HG03432 (cell line): ENCODE results near the gene GLIS1.
"Not testable (repeated sequence)": the region's sequence is repeated elsewhere in the genome, so short reads cannot be mapped to it uniquely, and the experiment has no call there.

ENCODE experiments used
- ATAC-seq: cut with Tn5 transposase; IDR thresholded peaks from one replicate; pipeline ENCODE4 v1.9.1; 2021; ENCODE audit warnings: mild to moderate bottlenecking, moderate library complexity; ENCODE audit not compliant: unreplicated experiment

GLIS1 gene

DNA sequence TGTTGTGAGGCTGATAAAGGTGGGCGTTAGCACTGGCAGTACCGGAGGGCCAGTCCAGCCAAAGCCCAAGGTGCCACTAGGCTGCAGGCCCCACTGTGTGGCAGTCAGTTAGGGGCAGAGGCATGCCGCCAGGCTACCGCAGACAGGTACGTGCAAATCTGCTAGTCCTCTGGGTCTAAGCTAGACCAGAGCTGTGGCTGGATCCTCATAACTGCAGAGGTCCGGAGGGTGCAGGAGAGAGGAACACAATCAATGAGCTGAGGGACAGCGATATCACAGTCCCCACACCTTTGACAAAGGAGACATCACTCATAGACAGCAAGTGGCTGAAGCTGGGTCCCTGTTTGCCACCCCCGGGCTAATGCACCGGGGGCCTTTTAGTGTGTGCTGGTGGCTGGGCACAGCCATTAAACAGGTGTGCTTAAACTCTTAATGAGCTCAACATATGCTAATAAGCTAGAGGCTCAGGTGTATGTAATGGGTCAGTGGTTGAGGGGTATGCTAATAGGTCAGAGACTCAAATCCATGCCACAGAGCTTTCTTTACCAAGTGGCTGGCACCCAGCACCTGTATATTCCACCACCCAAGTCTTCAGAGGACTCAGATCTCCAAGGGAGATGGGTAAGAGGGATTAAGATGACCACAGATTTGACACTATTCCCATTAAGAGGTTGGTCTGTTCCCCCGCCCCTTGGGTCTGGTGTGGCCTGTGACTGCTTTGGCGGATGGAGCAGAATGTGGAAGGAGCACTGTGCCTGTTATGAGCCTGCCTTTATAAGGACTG, 82.0 kb downstream of the GLIS1 start:
- ATAC-seq: no peak

- ATAC-seq: no peak
These were observed 82.8 kb downstream of the GLIS1 start for GRCh38 chr1:53655931-53656746.

DNA sequence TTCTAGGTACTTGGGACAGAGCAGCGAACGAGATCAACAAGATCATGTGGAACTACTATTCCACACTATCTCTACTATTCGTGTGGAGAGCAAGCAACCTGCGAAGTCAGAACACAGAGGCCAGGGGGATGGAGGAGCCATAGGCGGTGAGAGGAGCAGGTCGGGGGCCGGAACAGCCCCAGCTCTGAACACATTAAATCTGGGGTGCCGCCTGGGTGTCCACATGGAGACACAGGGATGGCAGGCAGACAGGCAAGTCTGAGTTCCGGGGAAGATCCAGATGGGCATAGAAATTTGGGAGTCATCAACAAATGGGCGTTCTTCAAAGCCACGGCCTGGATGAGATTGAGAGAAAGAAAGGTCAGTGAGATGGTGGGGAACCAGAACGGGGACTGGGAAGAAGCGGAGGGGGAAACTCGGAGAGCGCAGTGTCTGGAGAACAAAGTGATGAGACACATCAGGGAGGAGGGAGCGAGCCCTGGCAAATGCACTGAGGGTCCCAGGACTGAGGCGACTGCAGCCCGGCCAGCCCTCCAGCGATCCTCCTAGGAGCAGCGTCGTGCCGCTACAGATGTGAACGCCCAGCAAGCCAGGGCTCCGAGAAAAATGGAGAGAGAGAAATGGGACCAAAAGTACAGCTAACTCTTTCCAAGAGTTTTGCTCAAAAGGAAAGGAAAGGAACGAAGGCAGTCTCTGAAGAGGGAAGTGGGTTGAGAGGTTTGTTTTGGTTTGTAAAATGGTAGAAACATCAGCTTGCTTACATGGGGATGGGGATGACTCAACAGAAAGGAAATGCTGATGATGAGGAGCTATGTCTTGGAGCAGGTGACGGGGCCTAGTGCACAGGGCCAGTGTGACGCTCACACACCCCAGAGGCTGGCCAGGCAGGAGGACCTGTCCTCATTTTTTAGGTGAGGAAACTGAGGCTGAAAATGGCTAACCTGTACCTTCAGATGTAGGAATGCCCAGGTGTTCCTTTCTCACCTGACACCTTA, 84.5 kb downstream of the GLIS1 start:
- ATAC-seq: no peak

DNA sequence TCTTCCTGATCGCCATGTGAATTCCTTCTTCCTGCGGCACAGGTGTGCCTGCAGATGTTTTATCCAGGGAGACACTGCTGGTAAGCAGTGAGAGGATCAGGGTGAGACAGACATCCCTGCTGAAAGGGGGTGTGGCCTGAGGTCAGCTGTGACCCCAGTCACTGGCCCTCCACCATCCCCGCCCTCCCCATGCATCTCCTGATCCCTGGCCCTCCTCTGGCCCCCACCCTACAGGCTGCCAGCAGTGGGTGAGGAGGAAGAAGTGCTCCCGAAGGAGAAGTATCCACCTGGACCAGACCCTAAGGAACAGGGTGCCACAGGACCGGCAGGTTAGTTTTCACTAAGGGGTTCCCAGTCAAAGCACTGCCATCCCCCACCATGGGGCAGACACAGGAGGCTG, 85.3 kb downstream of the GLIS1 start:
- no peak for ATAC-seq

DNA sequence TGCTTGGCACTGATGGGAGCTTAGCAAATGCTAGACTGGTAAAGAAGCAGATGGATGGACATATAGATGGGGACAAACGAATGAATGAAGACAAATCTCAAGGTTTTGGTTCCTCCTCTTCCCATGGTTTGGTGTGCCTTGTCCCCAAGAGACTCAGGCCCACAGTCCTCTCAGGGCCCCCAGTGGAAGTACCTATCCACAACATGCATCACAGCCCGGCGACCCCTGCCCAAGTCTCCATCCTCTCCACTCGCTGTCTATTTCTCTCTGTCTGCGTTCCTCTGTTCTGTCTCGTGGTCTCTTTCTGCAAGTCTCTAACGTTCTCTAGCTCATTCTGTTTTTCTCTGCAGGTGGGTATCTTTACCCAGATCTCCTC, 85.8 kb downstream of the GLIS1 start:
- no peak for ATAC-seq

GRCh38 chr1:53652441-53653199, 86.3 kb downstream of the GLIS1 start:
- no peak for ATAC-seq

- no peak for ATAC-seq
These were observed 87.6 kb downstream of the GLIS1 start for GRCh38 chr1:53651356-53651755.

GRCh38 chr1:53648516-53648915, 90.4 kb downstream of the GLIS1 start:
- ATAC-seq: no peak

DNA sequence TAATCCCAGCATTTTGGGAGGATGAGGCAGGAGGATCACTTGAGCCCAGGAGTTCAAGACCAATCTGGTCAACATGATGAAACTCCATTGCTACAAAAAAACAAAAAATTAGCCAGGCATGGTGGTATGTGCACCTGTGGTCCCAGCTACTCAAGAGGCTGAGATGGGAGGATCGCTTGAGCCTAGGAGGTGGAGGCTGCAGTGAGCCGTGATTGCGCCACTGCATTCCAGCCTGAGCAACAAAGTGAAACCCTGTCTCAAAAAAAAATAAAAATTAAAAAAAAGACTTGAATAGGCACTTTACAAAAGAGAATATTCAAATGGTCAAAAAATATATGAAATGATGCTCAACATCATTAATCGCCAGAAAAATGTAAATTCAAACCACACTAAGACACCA, 91.0 kb downstream of the GLIS1 start:
- not testable (repeated sequence) for ATAC-seq

GRCh38 chr1:53646732-53647131, 92.2 kb downstream of the GLIS1 start:
- ATAC-seq: no peak

DNA sequence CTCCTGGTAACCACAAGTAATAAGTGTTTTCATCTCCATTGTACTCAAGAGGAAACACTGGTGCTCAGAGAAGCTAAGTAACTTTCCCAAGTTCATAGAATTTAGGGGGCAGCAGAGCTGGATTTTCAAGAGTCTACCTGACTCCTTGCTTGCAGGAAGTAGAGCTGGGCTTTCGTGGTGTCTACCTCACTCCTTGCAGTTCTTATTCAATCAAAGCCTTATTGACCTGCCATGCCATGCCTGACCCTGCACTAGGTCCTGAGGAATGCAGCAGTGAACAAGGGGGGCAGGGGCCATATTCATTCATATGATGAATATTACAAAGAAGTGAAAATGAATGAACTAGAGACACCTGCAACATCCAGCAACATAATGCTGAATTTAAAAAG, 93.3 kb downstream of the GLIS1 start:
- no peak for ATAC-seq

- no peak for ATAC-seq
These were observed 93.9 kb downstream of the GLIS1 start for GRCh38 chr1:53644909-53645689.

GRCh38 chr1:53644496-53644895, 94.5 kb downstream of the GLIS1 start:
- ATAC-seq: no peak

GRCh38 chr1:53643881-53644390, 95.0 kb downstream of the GLIS1 start:
- ATAC-seq: no peak

- no peak for ATAC-seq
These were observed 95.7 kb downstream of the GLIS1 start for GRCh38 chr1:53643041-53643880.

- no peak for ATAC-seq
These were observed 96.4 kb downstream of the GLIS1 start for GRCh38 chr1:53642607-53643006.

GRCh38 chr1:53642215-53642555, 96.8 kb downstream of the GLIS1 start:
- ATAC-seq: no peak

DNA sequence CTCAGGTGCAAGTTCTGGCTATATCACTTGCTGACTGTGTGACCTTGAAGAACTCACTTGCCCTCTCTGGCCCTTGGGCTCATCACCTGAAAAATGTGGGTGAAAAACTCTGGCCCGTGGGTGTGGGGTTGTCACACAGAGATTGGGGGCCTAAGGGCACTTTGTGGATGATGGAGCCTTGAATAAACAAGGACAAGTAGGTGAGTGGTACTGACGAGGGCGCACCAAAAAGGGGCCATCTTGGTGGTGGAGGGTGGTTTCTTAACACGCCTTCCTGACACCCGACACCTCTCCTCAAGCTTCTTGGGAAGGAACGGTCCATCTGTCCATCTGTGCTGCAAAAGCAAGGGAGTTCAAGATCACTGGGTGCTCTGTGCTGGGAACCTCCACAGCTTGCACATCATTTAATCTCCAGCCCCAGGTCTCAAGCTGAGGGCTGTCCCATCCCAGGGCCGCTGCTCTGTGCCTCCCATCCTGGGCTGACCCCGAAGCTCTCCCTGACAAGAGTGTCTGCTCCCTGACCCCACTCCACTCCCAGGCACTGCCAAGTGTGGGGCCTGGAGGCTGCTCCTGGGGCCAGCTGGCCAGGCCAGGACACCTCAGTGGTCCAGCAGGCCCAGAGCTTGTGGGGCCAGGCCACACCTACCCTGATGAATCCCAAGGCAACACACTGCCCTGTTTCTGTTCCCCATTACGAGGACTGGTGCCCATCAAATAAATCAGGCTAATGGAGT, 97.3 kb downstream of the GLIS1 start:
- no peak for ATAC-seq
